Stimulated activated CD4-positive, alpha-beta T cell treated with anti-CD3 and anti-CD28 coated beads, Interleukin-15, amount 100 ng/mL, for 48 hours (primary cell): ENCODE results near the gene PRDM7.
A peak's percentile ranks its signal among the peaks of the same experiment; 100 is the strongest.
"Not testable (repeated sequence)": the region's sequence is repeated elsewhere in the genome, so short reads cannot be mapped to it uniquely, and the experiment has no call there.

Source experiments
- DNase-seq, 2 donors: peaks; one replicate each; pipeline ENCODE4 v3.0.0-alpha.2; 2020; ENCODE audit warnings: low read depth in 2 of 2

PRDM7 gene

DNA sequence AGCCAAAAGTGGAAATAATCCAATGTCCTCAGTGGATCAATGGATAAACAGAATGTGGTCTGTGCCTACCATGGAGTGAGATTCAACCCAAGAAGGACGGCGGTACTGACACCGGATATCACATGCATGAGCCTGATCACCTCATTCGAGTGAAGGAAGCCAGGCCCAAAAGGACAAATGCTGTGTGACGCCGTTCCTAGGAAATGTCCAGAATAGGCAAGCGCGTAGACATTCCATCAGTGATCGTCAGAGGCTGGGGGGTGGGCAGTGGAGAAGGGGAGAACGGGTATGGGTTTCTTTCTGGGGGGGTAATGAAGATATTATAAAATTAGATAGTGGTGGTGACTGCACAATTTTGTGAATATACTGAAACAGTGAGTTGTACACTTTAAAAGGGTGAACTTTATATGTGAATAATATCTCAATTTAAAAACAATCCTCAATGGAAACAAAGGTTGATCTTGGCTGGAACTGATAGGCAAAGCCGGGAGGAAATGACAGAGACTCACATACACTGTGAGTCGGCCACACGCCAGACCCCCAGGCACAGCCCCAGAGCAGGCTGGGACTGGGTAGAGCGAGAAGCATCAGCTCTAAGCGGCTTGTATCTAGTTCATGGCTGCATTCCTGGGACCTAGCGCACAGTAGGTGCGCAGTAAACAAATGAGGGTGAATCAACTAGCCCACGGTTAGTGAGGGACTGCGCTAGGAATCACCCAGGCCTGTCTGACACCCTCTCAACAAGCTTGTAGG is 61.4 kb downstream of the PRDM7 start:
- DNase-seq = no peak

DNA sequence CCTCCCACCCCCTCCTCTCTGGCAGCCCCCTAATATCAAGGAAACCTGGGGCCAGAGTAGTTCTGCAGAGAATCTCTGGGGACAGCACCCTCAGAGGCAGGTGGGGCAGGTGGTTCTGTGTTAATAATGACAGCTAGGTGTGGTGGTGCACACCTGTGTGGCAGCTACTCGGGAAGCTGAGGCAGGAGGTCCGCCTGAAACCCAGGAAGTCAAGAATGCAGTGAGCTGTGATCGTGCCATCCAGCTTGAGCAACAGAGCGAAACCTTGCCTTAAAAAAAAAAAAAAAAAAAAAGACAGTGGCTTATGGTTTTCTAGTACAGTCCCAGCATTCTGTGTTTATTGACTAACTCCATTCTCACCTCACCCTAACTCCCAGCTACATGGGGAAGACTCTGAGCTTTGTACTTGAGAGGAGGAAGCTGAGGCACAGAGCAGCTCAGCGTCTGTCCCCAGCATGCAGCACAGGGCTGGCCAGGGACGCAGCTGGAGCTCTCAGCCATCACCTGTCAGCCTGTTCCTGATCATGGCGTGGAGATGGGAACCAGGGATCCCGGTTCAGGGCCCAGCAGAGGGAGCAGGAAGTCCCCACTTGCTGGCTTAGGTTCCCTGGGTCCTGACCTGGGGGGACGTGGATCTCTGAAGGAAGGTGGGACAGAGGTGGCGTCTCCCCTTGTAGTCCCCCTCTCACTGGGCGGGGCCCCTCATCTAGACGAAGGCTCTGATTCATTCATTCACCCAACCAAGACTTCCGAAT is 64.0 kb downstream of the PRDM7 start:
- DNase-seq = no peak

DNA sequence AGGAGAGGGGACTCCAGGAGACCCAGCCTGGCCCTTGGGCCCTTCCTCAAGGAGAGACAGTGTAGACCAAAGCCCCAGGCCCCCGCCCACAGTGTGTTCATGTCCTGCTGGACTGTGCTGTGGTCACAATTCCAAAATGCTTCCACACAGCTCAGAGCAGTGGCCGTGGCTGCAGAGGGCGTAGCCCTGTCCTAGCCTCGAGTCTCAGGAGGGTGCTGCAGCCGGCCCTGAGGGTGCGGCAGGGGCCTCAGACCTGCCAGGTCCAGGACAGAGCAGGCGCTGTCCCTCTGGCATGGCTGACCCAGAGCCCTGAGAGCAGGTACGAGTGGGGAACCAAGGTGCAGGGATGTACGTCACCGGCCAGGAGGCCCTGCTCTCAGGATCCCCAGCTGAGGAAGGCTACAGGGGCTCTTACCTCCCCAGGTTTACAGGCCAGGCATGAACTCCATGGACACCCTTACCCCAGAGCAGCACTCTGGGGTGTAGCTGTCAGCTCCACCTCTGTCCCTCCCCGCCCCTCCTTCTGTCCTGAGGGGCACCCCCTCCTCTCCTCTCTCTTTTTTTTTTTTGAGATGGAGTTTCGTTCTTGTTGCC is 65.1 kb downstream of the PRDM7 start:
- no peak for DNase-seq

DNA sequence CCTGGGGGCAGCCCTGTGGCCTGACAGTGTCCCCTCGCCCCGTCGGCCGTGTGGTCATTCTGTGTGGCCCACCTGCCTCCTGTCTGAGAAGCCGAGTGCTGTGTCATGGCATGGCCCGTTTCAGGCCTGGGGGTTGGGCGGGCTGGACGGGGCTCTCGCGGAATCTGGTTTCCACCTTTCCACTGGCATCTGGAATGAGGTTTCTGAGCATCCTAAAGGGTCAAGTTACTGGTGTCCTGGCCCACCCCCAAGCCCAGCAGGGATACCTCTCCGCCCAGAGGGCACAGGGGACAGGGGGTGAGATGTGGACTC is 65.7 kb downstream of the PRDM7 start:
- DNase-seq = no peak

DNA sequence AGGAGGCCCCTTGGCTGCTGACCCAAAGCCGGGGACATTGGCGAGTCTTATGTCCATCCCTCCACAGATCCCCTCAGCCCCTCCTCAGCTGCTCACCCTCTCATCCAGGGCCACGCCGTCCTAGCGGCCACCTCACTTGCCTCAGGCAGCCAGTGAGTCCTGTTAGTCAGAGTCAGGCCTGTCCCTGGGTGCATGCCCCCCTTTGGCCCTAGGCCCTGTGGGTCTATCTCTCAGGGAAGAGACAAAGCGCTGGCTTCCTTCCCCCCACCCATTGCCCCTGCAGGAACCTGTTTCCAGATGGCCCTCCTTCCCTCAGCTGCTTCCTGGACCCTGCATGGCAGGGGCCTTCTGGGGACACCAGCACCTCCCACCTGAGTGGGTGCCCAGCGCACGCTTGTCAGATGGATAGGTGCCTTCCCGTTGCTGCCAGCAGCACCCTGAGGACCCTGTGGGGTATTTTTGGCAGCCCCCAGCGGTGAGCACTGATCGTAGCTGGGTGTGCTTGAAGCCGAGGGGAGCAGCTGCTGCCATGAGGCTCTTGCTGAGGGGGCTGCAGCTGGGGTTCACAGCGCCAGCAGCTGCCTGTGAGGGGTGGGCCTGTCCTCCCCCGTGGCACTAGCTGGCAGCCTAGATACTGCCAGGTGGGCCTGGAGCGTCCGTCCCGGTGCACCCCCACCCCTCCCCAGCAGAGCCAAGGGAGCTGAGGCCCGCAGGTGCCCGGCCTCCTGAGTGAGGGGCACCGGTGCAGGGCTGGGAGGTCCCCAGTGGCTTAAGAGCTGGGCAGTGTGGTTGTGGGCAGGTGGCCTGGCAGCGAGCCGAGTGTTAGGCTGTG is 66.2 kb downstream of the PRDM7 start:
- no peak for DNase-seq

DNA sequence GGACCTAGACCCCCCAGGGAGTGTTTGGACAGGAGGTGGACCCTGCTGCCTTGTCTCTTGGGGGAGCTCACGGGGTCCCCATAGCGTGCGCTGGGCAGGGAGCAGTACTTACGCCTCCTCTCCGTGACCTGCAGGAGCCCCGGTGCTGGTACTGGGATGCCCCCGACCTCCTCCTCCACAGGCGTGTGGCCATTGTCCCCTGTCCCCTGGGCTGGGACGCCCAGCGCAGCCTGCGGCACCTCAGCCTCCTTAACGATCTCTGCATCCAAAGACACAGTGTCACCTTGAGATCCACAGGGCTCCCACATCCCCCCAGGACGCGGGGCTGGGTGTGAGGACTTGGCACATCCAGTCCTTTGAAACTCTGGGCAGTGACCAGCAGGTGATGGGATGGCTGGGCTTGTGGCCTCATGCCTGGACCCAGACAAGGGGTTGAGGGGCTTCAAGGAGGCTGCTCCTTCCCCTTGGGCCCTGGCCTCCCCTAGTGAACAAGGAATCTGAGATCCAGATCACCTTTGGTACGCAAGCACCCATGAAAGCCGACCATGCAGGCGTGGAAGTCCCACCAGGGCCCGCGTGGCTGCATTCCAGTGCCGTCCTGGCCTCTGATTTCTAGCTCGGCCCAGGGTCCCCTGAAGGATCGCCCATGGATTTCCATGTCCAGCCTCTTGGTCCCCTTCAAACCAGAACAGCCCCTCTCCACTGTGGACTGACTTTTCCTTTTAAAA is 67.8 kb downstream of the PRDM7 start:
- no peak for DNase-seq

DNA sequence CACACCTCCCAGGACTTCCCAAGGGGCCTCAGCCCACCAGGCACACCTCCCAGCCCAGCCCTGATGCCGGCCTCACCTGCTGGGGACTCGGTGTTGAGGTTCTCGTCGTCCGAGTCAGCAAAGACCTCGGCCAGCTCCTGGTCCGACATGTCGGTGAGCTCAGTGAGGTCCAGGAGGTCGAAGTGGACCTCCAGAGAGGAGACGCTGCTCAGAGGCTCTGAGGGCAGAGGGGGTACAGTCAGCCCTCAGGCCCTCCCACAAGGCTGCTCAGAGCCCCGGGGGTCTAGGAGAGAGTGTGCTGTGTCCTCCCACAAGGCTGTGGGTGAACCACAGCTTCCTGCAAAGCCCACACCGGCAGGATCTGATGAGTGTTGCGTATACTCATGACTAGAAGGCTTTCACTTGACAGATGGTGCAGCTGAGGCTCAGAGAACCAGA is 68.4 kb downstream of the PRDM7 start:
- peak; percentile 46 to 63 for DNase-seq

DNA sequence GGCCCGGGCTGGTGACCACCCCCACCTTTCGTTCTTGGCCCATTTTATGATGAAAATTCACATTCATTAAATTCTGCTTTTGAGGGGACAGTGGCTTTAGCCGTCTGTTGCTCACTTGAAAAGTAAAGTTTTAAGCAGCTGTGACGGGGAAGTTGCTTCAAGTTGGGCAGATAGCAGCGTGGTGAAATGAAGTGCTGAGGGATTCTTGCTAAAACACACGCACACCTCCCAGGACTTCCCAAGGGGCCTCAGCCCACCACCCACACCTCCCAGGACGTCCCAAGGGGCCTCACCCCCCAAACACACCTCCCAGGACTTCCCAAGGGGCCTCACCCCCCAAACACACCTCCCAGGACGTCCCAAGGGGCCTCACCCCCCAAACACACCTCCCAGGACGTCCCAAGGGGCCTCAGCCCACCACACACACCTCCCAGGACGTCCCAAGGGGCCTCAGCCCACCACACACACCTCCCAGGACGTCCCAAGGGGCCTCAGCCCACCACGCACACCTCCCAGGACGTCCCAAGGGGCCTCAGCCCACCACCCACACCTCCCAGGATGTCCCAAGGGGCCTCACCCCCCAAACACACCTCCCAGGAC is 69.4 kb downstream of the PRDM7 start:
- not testable (repeated sequence) for DNase-seq

DNA sequence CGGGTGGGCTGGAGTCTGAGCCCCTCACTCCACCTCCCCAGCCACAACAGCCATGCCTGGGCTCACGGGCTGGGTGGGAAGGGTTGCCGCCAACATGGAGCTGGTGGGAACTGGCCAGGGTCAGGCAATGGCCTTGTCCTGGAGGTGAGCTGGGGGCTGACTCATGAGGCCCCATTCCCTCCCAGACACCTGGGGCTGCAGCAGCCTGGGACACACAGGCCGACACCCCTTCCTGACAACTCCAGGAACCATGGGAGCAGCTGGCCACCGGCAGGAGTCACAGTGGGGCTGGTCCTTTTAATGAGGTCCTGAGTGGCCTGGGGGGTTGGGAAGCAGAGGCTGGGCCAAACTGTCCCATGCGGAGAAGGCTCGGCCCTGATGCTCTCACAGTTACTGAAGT is 70.1 kb downstream of the PRDM7 start:
- DNase-seq = no peak
